ENCODE data around the gene HOXD1.

GRCh38 chr2:176175709-176176607, 12.5 kb upstream of the HOXD1 start:
- no peak for TF ChIP-seq CTCF (IDR thresholded peaks at IDR 0.05)
- TF ChIP-seq POLR2A (IDR thresholded peaks at IDR 0.05): no peak
- no peak for TF ChIP-seq EP300 (IDR thresholded peaks at IDR 0.05)
